ENCODE measurements around the gene UBE2E3.

- TF ChIP-seq CTCF (IDR thresholded peaks at IDR 0.05; ENCODE audit: borderline replicate concordance, extremely low read depth, low read length, poor library complexity, severe bottlenecking), result no peak
- TF ChIP-seq EZH2 (IDR thresholded peaks at IDR 0.05; ENCODE audit: borderline replicate concordance, low read depth, low read length, severe bottlenecking), result no peak
Measured at GRCh38 chr2:181076658-181077057, 96.3 kb downstream of the UBE2E3 start.
